ENCODE results near the gene CD79B. TPM values are rescaled to one million over a fixed set of nuclear protein-coding genes. Genes with fewer than 3 reads are reported as not detected.

Gene CD79B
- total RNA-seq, 1 experiment from 2014 or later = 0.59 TPM

DNA sequence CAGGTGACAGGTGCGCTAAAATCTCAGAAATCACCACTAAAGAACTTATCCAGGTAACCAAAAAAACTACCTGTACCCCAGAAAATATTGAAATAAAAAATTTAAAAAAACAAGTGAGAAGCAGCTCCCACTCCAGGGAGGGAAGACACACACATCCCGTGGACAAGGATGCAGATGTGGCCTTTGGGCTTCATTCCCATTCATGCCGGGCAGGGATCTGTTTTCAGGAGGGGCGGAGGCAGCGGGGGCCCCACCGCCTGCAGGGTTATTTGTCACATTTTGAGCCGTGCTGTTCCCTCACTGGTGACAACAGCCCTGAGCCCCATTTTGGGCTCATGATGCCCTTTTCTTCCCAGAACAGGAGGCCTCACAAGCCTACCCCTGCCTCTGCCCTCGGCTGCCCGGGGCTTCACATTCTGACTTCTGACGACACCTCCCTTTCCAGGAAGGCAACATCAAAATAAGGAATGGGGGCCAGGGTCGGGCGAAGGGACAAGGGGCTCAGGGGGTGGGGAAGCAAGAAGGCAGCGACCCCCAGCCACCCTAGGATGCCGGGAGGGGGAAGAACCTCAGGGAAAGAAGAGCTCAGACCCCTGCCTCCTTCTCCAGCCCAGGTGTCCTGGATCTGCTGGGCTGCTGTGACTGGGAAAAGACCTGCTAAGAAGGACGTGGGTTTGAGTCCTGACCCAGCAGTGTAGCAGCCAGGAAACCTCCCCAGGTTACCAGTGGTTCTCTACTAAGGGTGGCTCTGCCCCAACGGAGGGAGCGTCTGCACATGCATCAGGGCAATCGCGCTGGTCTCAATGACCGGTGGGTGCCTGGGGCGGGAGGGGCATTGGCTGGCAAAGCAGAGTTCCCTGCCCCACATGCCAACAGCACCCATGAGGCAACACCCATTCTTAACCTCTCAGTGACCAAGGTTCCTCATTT lies 2.3 kb upstream of the CD79B start:
- Histone ChIP-seq H3K9me2 (ENCODE audit: insufficient read depth) (no peaks in the 10 kb centered on the region), H3K4me2 (ENCODE audit: low read length) (no peak overlapping the region), H3K27me3 (ENCODE audit: insufficient read depth, low read length) (no peaks in the 10 kb centered on the region), H3K4me1 (ENCODE audit: control insufficient read depth in 1 of 2, insufficient read depth in 2 of 2, low read length in 2 of 2) (peaks cover 0 to 11% of the 10 kb centered on the region in 2 experiments; a peak in 3 of 4 replicates), H3K9ac (ENCODE audit: low read length) (no peak overlapping the region), H2AFZ (ENCODE audit: low read depth, low read length, poor library complexity, severe bottlenecking) (no peak overlapping the region), H3K9me3 (ENCODE audit: control insufficient read depth in 1 of 2, insufficient read depth in 1 of 2, low read depth in 1 of 2, low read length in 2 of 2) (no peaks in the 10 kb centered on the region), H3K27ac (ENCODE audit: low read depth, low read length) (no peak overlapping the region), H3K79me2 (ENCODE audit: insufficient read depth, low read length) (no peaks in the 10 kb centered on the region), H3K4me3 (replicated peaks in 1 of 2; ENCODE audit: low read depth in 1 of 2, low read length in 2 of 2) (no peak overlapping the region), H3K36me3 (ENCODE audit: control insufficient read depth in 1 of 2, insufficient read depth in 2 of 2, low read length in 2 of 2) (no peaks in the 10 kb centered on the region), H4K20me1 (ENCODE audit: insufficient read depth) (no peaks in the 10 kb centered on the region)
- DNase-seq (ENCODE audit: low read depth, low spot score) (no peak), ATAC-seq (no peak)
- TF ChIP-seq RAD21 (IDR thresholded peaks at IDR 0.05; ENCODE audit: low read depth) (no peak), EZH2phosphoT487 (IDR thresholded peaks at IDR 0.05; ENCODE audit: borderline replicate concordance) (no peak), TCF7L2 (IDR thresholded peaks at IDR 0.05; ENCODE audit: borderline replicate concordance, extremely low read depth, insufficient read depth, insufficient read length) (no peak), SIN3A (IDR thresholded peaks at IDR 0.05; ENCODE audit: low read depth) (no peak), YY1 (IDR thresholded peaks at IDR 0.05; ENCODE audit: extremely low read depth, insufficient replicate concordance, low read depth, low read length) (no peak), ELF1 (IDR thresholded peaks at IDR 0.05; ENCODE audit: borderline replicate concordance, low read depth) (no peak)
- TF ChIP-seq, protein P1, sequence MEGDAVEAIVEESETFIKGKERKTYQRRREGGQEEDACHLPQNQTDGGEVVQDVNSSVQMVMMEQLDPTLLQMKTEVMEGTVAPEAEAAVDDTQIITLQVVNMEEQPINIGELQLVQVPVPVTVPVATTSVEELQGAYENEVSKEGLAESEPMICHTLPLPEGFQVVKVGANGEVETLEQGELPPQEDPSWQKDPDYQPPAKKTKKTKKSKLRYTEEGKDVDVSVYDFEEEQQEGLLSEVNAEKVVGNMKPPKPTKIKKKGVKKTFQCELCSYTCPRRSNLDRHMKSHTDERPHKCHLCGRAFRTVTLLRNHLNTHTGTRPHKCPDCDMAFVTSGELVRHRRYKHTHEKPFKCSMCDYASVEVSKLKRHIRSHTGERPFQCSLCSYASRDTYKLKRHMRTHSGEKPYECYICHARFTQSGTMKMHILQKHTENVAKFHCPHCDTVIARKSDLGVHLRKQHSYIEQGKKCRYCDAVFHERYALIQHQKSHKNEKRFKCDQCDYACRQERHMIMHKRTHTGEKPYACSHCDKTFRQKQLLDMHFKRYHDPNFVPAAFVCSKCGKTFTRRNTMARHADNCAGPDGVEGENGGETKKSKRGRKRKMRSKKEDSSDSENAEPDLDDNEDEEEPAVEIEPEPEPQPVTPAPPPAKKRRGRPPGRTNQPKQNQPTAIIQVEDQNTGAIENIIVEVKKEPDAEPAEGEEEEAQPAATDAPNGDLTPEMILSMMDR (IDR thresholded peaks at IDR 0.05 in 2 of 3, conservative IDR thresholded peaks at IDR 0.05 in 1 of 3; ENCODE audit: borderline replicate concordance in 1 of 3, insufficient read depth in 1 of 3, low read depth in 2 of 3, low read length in 2 of 3) = no peak
- TF ChIP-seq, protein P2, sequence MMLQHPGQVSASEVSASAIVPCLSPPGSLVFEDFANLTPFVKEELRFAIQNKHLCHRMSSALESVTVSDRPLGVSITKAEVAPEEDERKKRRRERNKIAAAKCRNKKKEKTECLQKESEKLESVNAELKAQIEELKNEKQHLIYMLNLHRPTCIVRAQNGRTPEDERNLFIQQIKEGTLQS (IDR thresholded peaks at IDR 0.05) = no peak
- TF ChIP-seq, protein P3, sequence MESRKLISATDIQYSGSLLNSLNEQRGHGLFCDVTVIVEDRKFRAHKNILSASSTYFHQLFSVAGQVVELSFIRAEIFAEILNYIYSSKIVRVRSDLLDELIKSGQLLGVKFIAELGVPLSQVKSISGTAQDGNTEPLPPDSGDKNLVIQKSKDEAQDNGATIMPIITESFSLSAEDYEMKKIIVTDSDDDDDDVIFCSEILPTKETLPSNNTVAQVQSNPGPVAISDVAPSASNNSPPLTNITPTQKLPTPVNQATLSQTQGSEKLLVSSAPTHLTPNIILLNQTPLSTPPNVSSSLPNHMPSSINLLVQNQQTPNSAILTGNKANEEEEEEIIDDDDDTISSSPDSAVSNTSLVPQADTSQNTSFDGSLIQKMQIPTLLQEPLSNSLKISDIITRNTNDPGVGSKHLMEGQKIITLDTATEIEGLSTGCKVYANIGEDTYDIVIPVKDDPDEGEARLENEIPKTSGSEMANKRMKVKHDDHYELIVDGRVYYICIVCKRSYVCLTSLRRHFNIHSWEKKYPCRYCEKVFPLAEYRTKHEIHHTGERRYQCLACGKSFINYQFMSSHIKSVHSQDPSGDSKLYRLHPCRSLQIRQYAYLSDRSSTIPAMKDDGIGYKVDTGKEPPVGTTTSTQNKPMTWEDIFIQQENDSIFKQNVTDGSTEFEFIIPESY (IDR thresholded peaks at IDR 0.05; ENCODE audit: extremely low read depth, insufficient replicate concordance, low read length) = no peak
- intact Hi-C loops (cut with micrococcal nuclease) = no loop called here
- BruUV-seq (replicated peaks) = no TSS peak
- POLR2A ChIA-PET = no interaction called here
- RAD21 ChIA-PET (ENCODE audit: low non-redundant PET in 1 of 2, low total read pairs in 2 of 2, uncharacterized antibody in 2 of 2, unreplicated experiment in 2 of 2) = no interaction called here
- CTCF ChIA-PET = interaction anchor here (0.8 to 3.9 kb wide), 3 partner anchors 12 to 199 kb away, joined by 3 to 17 read pairs (median 3); no protein-coding TSS in a partner anchor

All from HCT116 (cell line).